ENCODE measurements around the gene KCNIP3.
"Not testable (repeated sequence)": the region's sequence is repeated elsewhere in the genome, so short reads cannot be mapped to it uniquely, and the experiment has no call there.

The KCNIP3 gene

DNA sequence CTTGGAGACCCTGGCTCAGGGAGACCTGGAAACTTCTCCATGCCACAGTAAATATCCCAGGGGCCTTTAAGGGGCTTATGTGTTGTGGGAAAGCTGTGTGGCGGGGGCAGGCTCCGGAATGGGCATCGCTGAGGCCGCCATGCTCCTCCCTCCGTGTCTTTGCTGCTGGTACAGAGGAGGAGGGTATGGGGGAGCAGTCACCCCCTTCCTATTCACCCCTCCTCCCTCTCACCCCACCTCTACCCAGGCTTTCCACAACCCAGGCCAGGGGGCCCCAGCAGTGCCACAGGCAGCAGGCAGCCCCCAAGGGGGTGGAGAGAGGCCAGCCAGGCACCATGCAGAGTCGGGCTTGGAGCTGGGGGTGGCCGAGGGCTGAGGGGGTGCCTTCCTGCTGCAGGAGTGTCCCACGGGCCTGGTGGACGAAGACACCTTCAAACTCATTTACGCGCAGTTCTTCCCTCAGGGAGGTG lies 77.3 kb downstream of the KCNIP3 start:
- DNase-seq: no peak

DNA sequence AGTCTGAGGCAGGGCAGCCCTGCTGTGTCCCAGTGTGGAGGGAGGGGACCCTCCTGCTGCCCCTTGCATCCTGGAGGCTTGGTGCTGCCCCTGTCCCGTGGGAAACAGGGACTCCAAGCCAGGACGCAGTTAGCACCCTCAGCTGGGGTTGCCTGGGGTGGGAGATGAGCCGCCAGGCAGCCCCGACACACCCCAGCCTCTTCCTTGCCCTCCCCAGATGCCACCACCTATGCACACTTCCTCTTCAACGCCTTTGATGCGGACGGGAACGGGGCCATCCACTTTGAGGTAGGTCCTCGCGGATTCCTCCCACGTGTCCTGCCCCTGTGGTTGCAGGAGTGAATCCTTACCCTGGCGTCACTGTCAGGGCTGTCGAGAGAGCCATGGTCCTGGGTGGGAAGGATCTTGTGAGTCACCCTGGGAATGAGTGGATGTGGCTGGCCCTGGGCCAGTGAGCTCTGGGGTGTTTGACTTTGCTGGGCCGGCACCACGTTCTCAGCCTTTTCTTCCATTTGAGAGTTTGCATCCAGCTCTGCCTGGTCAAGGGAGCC lies 77.8 kb downstream of the KCNIP3 start:
- no peak for DNase-seq

DNA sequence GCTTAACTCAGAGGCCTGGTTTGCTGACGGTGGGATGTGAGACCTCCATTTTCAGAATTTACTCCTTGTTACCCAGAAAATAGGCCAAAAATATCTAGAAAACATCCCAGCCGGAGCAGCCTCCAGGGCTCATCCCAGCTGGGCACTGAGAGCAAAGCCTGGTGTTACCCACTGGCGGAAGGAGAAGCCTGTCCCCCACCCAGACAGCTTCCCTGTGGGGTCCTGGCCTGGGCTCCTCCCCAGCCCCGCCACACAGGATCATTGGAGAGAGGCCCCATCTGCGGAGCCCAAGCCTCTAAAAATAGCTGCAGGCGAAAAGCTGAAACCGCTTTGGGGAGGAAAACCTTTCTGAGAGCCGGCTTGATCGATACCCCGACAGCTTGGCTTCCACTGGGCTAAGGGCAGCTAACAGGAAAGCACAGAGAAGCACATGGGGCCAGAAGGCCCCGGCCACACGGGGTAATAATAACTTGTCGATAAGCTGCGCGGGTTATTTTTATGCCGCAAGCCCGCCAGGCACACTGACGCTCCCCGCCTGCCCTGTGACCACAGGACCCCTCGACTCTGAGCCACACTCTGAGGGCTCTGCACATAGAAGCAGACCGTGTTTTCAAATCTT lies 78.5 kb downstream of the KCNIP3 start:
- peak; percentile 18 for DNase-seq

- DNase-seq: no peak
These were observed 79.4 kb downstream of the KCNIP3 start for GRCh38 chr2:95376311-95377215.

- DNase-seq: no peak
These were observed 80.3 kb downstream of the KCNIP3 start for GRCh38 chr2:95377216-95378123.

DNA sequence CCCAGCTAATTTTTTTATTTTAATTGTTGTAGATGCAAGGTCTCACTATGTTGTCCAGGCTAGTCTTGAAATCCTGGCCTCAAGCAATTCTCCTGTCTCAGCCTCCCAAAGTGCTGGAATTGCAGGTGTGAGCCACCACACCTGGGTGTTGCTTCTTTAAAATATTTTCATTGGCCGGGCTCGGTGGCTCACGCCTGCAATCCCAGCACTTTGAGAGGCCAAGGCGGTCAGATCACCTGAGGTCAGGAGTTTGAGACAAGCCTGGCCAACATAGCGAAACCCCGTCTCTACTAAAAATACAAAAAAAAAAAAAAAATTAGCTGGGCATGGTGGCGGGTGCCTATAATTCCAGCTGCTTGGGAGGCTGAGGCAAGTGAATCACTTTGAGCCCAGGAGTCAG lies 81.1 kb downstream of the KCNIP3 start:
- not testable (repeated sequence) for DNase-seq

DNA sequence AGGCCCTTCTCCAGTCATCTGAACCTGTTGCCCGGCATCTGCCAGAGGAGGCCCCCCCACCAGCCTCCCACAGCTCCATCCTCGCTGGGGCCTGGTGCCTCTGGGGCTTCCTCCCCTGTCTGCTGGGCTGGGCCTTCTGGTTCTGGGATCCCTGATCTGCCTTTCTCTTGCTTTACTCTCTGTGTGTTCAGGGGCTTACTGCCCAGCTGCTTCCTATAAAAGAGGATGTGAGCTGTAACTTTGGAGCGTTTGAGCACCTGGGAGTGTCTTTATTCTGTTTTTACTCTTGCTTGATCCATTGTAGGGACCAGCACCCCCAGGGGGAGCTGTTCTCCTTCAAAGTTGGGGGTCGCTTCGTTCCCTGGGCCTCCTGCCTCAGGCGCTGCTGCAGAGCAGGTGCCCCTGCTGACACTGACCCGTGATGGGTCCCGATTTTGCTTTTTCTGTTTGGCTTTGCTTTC lies 82.3 kb downstream of the KCNIP3 start:
- no peak for DNase-seq

GRCh38 chr2:95380280-95380679 lies 83.1 kb downstream of the KCNIP3 start:
- DNase-seq: no peak

- no peak for DNase-seq
These were observed 83.6 kb downstream of the KCNIP3 start for GRCh38 chr2:95380731-95381130.

- no peak for DNase-seq
These were observed 84.4 kb downstream of the KCNIP3 start for GRCh38 chr2:95381212-95382191.

- DNase-seq: no peak
These were observed 85.0 kb downstream of the KCNIP3 start for GRCh38 chr2:95382192-95382591.

GRCh38 chr2:95382686-95383634 lies 85.8 kb downstream of the KCNIP3 start:
- no peak for DNase-seq

- DNase-seq: no peak
These were observed 86.5 kb downstream of the KCNIP3 start for GRCh38 chr2:95383635-95384027.

DNA sequence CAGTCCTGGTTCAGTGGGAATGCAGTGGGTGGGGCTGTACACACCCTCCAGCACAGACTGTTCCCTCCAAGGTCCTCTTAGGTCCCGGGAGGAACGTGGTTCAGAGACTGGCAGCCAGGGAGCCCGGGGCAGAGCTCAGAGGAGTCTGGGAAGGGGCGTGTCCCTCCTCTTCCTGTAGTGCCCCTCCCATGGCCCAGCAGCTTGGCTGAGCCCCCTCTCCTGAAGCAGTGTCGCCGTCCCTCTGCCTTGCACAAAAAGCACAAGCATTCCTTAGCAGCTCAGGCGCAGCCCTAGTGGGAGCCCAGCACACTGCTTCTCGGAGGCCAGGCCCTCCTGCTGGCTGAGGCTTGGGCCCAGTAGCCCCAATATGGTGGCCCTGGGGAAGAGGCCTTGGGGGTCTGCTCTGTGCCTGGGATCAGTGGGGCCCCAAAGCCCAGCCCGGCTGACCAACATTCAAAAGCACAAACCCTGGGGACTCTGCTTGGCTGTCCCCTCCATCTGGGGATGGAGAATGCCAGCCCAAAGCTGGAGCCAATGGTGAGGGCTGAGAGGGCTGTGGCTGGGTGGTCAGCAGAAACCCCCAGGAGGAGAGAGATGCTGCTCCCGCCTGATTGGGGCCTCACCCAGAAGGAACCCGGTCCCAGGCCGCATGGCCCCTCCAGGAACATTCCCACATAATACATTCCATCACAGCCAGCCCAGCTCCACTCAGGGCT lies 87.9 kb downstream of the KCNIP3 start:
- DNase-seq: peak; percentile 25

DNA sequence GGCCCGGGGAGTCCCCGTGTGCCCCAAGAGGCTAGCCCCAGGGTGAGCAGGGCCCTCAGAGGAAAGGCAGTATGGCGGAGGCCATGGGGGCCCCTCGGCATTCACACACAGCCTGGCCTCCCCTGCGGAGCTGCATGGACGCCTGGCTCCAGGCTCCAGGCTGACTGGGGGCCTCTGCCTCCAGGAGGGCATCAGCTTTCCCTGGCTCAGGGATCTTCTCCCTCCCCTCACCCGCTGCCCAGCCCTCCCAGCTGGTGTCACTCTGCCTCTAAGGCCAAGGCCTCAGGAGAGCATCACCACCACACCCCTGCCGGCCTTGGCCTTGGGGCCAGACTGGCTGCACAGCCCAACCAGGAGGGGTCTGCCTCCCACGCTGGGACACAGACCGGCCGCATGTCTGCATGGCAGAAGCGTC lies 88.4 kb downstream of the KCNIP3 start:
- no peak for DNase-seq

DNA sequence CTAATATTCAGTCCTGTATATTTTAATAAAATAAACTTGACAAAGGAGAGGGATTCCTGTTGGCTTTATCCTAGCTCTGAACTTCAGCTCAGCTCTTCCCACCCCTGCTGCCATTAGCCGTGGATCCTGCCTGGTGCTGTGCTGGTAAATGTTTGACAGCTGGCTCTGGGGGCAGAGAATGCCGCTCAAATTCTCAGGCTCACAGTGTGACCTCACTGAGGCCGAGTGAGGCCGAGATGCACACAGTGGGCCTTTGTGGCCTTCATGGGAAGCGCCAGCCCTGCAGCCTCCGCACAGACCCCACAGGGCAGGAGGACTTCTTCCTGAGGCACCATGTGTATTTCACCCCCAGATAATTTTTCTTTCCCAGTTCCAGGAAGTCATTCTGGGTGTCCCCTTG lies 88.9 kb downstream of the KCNIP3 start:
- DNase-seq: no peak

DNA sequence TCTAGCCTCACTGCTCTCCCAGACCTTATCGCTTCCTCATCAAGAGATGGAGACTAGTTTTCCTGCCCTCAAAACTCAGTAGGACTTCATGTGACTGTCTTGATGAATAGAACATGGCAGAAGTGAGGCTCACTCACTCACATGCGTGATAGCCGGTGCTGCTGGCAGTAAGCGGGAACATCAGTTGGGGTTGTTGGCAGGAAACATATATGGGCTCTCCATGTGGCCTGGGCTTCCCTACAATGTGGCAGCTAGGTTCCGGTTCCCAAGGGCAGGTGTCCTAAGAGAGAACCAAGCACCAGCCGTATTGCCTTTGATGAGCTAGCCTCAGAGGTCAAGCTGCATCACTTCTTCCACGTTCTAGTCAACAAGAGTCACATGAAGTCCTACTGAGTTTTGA lies 90.2 kb downstream of the KCNIP3 start:
- no peak for DNase-seq

GRCh38 chr2:95388091-95388692 lies 91.0 kb downstream of the KCNIP3 start:
- no peak for DNase-seq

DNA sequence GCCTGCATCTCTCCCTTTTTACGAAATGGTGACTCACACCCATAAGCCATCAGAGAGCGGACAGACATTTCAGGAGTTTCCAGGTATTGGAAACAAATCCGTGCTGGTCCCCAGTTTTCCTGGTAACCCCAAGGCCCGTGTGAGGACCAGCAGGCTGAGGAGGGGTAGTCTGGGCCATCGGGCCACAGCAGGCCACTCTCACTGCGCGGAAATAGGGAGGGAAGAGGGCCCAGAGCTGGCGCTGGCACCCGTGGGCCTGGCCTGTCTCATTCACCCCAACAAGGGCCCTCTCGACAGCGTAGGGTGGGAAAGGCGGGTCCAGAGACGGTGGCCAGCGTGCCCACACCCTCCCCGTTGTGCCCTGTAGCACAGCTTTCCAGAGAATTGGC lies 91.7 kb downstream of the KCNIP3 start:
- DNase-seq: no peak

Measured in eye (tissue), 1 donor.